ENCODE data around the gene HRAS.

DNA sequence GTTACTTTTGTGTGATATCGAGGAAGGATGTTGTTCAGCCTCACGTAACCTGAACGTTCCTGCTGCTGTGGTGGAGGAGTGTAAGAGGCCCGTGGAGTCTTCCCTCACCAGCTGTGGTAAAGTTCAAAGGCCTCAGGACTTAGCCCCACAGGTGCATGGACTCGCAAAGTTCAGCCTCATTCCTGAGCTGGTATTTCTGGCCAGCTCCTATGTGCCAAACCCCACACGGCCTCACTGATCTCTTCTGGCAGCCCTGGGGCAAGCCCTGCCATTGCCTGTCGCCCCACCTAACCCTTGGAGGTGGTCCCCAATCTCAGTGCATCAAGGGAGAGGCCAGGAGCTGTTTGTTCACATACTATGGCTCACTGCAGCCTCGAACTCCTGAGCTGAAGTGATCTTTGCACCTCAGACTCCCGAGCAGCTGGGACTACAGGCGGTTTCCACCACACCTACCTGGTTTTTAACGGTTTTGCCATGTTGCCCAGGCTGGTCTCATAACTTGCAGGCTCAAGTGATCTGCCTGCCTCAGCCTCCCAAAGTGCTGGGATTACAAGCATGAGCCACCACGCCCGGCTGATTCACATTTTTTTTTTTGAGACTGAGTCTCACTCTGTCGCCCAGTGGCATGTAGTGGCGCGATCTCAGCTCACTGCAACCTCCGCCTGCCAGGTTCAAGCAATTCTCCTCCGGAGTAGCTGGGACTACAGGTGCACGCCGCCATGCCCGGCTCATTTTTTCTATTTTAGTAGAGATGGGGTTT, 43.1 kb upstream of the HRAS start:
- TF ChIP-seq, protein P1, sequence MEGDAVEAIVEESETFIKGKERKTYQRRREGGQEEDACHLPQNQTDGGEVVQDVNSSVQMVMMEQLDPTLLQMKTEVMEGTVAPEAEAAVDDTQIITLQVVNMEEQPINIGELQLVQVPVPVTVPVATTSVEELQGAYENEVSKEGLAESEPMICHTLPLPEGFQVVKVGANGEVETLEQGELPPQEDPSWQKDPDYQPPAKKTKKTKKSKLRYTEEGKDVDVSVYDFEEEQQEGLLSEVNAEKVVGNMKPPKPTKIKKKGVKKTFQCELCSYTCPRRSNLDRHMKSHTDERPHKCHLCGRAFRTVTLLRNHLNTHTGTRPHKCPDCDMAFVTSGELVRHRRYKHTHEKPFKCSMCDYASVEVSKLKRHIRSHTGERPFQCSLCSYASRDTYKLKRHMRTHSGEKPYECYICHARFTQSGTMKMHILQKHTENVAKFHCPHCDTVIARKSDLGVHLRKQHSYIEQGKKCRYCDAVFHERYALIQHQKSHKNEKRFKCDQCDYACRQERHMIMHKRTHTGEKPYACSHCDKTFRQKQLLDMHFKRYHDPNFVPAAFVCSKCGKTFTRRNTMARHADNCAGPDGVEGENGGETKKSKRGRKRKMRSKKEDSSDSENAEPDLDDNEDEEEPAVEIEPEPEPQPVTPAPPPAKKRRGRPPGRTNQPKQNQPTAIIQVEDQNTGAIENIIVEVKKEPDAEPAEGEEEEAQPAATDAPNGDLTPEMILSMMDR (IDR thresholded peaks at IDR 0.05; ENCODE audit: low read depth, low read length, missing input control) = no peak
- TF ChIP-seq, protein P2, sequence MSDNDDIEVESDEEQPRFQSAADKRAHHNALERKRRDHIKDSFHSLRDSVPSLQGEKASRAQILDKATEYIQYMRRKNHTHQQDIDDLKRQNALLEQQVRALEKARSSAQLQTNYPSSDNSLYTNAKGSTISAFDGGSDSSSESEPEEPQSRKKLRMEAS (IDR thresholded peaks at IDR 0.05) = peak; percentile 48

Data from liver (tissue), 2 donors.